ENCODE measurements around the gene PLPP4.

Gene PLPP4

DNA sequence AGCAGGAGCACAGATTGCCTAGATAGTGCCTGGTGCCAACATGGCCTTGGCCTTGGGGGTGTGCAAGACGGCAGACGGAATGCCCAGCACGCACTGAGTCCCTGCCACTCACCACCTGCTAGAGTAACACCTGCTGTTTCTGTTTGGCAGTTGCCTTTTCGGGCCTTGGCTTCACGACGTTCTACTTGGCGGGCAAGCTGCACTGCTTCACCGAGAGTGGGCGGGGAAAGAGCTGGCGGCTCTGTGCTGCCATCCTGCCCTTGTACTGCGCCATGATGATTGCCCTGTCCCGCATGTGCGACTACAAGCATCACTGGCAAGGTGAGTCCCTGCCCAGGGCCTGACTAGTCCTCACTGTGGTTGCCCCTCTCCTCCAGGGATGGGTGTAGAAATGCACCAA lies 118.0 kb downstream of the PLPP4 start:
- TF ChIP-seq OSR1 (CRISPR knock-in tag; IDR thresholded peaks at IDR 0.05) (no peak), ZNF565 (CRISPR knock-in tag; conservative IDR thresholded peaks at IDR 0.05; ENCODE audit: low read depth) (no peak), CSDC2 (CRISPR knock-in tag; IDR thresholded peaks at IDR 0.05) (no peak), BACH2 (CRISPR knock-in tag; IDR thresholded peaks at IDR 0.05; ENCODE audit: borderline replicate concordance) (no peak), ZNF8 (CRISPR knock-in tag; IDR thresholded peaks at IDR 0.05) (no peak), SNAI2 (CRISPR knock-in tag; IDR thresholded peaks at IDR 0.05) (no peak), ISL1 (CRISPR knock-in tag; IDR thresholded peaks at IDR 0.05) (no peak), TOX (CRISPR knock-in tag; IDR thresholded peaks at IDR 0.05; ENCODE audit: borderline replicate concordance) (no peak), PPARA (CRISPR knock-in tag; IDR thresholded peaks at IDR 0.05; ENCODE audit: borderline replicate concordance) (no peak), ZFP30 (CRISPR knock-in tag; IDR thresholded peaks at IDR 0.05) (no peak), GLIS3 (CRISPR knock-in tag; IDR thresholded peaks at IDR 0.05) (no peak), ESRRG (CRISPR knock-in tag; IDR thresholded peaks at IDR 0.05) (no peak), ZFP3 (CRISPR knock-in tag; IDR thresholded peaks at IDR 0.05) (no peak), ZC3H10 (CRISPR knock-in tag; IDR thresholded peaks at IDR 0.05) (no peak), RARB (CRISPR knock-in tag; IDR thresholded peaks at IDR 0.05) (no peak)
- TF ChIP-seq, protein P1, sequence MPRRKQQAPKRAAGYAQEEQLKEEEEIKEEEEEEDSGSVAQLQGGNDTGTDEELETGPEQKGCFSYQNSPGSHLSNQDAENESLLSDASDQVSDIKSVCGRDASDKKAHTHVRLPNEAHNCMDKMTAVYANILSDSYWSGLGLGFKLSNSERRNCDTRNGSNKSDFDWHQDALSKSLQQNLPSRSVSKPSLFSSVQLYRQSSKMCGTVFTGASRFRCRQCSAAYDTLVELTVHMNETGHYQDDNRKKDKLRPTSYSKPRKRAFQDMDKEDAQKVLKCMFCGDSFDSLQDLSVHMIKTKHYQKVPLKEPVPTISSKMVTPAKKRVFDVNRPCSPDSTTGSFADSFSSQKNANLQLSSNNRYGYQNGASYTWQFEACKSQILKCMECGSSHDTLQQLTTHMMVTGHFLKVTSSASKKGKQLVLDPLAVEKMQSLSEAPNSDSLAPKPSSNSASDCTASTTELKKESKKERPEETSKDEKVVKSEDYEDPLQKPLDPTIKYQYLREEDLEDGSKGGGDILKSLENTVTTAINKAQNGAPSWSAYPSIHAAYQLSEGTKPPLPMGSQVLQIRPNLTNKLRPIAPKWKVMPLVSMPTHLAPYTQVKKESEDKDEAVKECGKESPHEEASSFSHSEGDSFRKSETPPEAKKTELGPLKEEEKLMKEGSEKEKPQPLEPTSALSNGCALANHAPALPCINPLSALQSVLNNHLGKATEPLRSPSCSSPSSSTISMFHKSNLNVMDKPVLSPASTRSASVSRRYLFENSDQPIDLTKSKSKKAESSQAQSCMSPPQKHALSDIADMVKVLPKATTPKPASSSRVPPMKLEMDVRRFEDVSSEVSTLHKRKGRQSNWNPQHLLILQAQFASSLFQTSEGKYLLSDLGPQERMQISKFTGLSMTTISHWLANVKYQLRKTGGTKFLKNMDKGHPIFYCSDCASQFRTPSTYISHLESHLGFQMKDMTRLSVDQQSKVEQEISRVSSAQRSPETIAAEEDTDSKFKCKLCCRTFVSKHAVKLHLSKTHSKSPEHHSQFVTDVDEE (CRISPR knock-in tag; IDR thresholded peaks at IDR 0.05): no peak
- TF ChIP-seq, protein P2, sequence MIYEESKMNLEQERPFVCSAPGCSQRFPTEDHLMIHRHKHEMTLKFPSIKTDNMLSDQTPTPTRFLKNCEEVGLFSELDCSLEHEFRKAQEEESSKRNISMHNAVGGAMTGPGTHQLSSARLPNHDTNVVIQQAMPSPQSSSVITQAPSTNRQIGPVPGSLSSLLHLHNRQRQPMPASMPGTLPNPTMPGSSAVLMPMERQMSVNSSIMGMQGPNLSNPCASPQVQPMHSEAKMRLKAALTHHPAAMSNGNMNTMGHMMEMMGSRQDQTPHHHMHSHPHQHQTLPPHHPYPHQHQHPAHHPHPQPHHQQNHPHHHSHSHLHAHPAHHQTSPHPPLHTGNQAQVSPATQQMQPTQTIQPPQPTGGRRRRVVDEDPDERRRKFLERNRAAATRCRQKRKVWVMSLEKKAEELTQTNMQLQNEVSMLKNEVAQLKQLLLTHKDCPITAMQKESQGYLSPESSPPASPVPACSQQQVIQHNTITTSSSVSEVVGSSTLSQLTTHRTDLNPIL (CRISPR knock-in tag; IDR thresholded peaks at IDR 0.05; ENCODE audit: low read depth): no peak
- ATAC-seq: no peak

DNA sequence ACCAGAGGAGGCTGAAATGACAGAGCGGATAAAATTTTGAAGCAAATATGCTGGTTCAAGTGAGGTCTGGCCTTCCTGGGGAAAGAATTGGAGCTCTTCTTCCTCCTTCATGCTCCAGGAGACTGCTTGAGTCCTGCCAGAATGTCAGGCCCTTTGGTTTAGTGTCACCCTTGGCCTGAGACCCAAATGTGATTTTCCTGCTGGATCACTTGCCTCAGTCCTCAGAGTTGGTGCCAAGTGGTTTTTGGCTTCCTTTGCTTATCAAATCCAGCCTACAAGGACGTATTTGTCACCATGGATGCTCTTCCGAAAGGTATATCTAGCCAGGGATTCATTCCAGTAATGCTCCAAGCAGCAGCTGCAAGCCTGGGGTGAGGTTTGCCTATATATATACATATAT lies 118.4 kb downstream of the PLPP4 start:
- no peak for ATAC-seq
- TF ChIP-seq, protein P3, sequence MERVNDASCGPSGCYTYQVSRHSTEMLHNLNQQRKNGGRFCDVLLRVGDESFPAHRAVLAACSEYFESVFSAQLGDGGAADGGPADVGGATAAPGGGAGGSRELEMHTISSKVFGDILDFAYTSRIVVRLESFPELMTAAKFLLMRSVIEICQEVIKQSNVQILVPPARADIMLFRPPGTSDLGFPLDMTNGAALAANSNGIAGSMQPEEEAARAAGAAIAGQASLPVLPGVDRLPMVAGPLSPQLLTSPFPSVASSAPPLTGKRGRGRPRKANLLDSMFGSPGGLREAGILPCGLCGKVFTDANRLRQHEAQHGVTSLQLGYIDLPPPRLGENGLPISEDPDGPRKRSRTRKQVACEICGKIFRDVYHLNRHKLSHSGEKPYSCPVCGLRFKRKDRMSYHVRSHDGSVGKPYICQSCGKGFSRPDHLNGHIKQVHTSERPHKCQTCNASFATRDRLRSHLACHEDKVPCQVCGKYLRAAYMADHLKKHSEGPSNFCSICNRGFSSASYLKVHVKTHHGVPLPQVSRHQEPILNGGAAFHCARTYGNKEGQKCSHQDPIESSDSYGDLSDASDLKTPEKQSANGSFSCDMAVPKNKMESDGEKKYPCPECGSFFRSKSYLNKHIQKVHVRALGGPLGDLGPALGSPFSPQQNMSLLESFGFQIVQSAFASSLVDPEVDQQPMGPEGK (CRISPR knock-in tag; IDR thresholded peaks at IDR 0.05; ENCODE audit: borderline replicate concordance): no peak
- TF ChIP-seq, protein P2 (CRISPR knock-in tag; IDR thresholded peaks at IDR 0.05; ENCODE audit: low read depth): no peak
- TF ChIP-seq OSR1 (CRISPR knock-in tag; IDR thresholded peaks at IDR 0.05): no peak
- no peak for TF ChIP-seq SNAI2 (CRISPR knock-in tag; IDR thresholded peaks at IDR 0.05)
- TF ChIP-seq, protein P4, sequence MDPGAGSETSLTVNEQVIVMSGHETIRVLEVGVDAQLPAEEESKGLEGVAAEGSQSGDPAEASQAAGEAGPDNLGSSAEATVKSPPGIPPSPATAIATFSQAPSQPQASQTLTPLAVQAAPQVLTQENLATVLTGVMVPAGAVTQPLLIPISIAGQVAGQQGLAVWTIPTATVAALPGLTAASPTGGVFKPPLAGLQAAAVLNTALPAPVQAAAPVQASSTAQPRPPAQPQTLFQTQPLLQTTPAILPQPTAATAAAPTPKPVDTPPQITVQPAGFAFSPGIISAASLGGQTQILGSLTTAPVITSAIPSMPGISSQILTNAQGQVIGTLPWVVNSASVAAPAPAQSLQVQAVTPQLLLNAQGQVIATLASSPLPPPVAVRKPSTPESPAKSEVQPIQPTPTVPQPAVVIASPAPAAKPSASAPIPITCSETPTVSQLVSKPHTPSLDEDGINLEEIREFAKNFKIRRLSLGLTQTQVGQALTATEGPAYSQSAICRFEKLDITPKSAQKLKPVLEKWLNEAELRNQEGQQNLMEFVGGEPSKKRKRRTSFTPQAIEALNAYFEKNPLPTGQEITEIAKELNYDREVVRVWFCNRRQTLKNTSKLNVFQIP (CRISPR knock-in tag; IDR thresholded peaks at IDR 0.05; ENCODE audit: borderline replicate concordance, low read depth): no peak
- no peak for TF ChIP-seq RARB (CRISPR knock-in tag; IDR thresholded peaks at IDR 0.05)
- TF ChIP-seq PPARA (CRISPR knock-in tag; IDR thresholded peaks at IDR 0.05; ENCODE audit: borderline replicate concordance): no peak

DNA sequence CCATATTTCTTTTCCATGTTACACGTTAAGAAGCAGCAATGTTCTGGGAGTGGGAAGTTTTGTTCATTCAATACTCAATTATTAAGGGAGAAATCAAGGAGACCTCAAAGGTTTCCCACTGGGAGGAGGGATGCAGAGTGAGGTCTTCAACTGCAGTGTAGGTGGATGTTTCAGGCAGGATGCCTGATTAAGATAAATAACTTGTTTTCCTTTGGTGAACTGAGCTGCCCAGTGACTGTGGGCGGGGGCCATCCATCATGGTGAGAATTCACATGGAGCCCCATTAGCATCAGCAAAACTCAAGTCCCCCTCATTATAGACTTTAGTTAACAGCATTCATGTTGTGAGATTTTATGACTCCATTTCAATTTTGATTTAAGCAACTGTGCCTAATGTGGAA lies 121.1 kb downstream of the PLPP4 start:
- TF ChIP-seq PPARA (CRISPR knock-in tag; IDR thresholded peaks at IDR 0.05; ENCODE audit: borderline replicate concordance) (no peak), ZNF8 (CRISPR knock-in tag; IDR thresholded peaks at IDR 0.05) (no peak), OSR1 (CRISPR knock-in tag; IDR thresholded peaks at IDR 0.05) (no peak), ZC3H10 (CRISPR knock-in tag; IDR thresholded peaks at IDR 0.05) (no peak), TOX (CRISPR knock-in tag; IDR thresholded peaks at IDR 0.05; ENCODE audit: borderline replicate concordance) (no peak), CSDC2 (CRISPR knock-in tag; IDR thresholded peaks at IDR 0.05) (no peak), ZFP30 (CRISPR knock-in tag; IDR thresholded peaks at IDR 0.05) (no peak)
- TF ChIP-seq, protein P4 (CRISPR knock-in tag; IDR thresholded peaks at IDR 0.05; ENCODE audit: borderline replicate concordance, low read depth): no peak
- TF ChIP-seq, protein P3 (CRISPR knock-in tag; IDR thresholded peaks at IDR 0.05; ENCODE audit: borderline replicate concordance): no peak
- ATAC-seq: no peak

Data from SK-N-SH treated with all-trans-retinoic acid at 6 μM for 48 hours (cell line).